GM19239 (cell line): Measurements from ENCODE around the gene MRPL52.

ENCODE experiments used
- DNase-seq: peaks from one replicate; pipeline ENCODE4 v3.0.0; 2011; ENCODE audit warnings: low spot score; ENCODE audit not compliant: insufficient read length
- FAIRE-seq: peaks from 2 replicates; lab custom pipeline; 2011; peaks lifted over from hg19 to GRCh38; lab: Jason Lieb, UNC

MRPL52 gene

DNA sequence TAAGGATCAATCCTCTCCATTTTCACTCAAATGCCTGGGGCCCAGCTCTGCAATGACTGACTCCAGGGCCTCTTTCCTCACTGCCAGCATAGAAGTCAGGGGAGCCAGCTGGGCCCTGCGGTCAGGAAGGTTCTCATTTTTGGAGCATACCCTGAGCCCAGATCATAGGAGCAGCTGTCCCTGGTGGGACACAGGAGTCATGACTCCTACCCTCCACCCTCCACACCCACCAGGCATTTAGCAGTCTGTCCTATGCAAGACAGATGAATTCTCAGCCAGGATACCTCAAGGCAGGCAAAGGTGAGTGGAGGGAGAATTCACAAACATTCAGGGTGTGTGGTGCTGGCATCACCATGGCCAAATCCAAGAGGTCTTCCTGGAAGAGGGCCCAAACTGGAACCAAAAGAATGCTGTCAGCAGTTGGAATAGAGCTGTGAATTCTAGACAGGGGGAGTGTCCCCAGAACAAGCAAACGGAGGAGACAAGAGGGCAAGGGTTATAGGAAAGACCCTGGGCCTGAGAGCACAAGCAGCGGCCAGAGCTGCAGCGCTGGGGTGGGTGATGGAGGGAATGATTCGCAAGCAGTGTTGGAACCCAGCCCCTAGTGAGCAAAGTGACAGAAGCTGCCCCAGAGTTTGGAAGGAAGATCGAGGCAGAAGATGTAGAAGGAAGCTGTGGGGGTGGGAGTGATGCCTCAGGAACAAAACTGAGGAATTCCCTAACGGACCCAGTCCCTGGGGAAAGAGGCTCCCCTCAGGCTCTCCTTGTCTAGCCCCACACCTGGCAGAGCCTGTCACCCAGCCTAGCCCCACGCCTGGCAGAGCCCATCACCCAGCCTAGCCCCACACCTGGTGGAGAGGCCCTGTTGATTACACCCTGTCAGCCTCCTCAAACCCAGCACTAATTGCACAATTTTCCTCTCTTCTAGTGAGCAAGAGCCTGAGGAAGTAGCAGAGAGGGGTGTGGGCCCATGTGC is 48.9 kb downstream of the MRPL52 start:
- DNase-seq, result no peak
- no peak for FAIRE-seq

GRCh38 chr14:22882064-22882463 is 52.4 kb downstream of the MRPL52 start:
- DNase-seq (no peak), FAIRE-seq (no peak)

- DNase-seq, result no peak
- no peak for FAIRE-seq
These were observed 53.0 kb downstream of the MRPL52 start for GRCh38 chr14:22882529-22883172.

- DNase-seq (no peak), FAIRE-seq (no peak)
These were observed 53.7 kb downstream of the MRPL52 start, which contains the start of gene REM2 for GRCh38 chr14:22883173-22883976. REM2 (plus strand) TSS chr14:22883222; CDS start chr14:22883288, 66 bp downstream.

DNA sequence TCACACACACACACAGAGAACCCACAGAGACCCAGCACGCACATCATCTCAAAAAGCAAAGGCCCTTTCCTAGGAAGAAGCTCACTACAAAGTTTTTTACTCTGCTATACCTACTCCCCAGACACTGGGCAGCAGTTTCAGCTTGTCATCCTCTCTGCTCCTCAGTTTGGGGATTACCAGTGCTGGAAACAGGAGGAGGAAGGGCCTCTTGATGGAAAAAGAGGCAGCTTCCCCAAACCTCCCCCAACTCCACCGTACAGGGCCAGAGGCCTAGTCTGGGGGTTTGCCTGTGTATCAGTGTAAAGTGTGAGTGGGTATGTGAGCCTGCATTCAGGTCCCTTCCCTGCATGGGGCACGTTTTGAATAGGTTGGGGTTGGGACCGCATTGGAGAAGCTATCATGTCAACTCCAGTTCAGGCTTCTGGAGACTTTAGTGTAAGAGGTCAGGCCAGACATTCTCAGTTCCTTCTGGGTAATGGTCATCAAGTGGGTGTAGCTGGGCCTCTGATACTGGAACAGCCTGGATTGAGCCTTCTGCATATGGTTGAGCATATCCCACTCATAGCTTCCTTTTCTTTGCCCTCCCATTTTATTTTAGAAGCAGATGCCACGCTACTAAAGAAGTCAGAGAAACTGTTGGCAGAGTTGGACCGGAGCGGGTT is 54.5 kb downstream of the MRPL52 start:
- FAIRE-seq (no peak), DNase-seq (no peak)
